GM12892 (cell line): ENCODE measurements around the gene ACKR2.

Experiments used
- POLR2A ChIP-seq: IDR thresholded peaks from 2 replicates; pipeline ENCODE4 v1.6.1; 2011; ENCODE audit warnings: low read depth, low read length, control low read depth
- POLR2AphosphoS5 ChIP-seq: IDR thresholded peaks from 2 replicates; pipeline ENCODE4 v1.6.1; 2011; ENCODE audit warnings: low read depth, low read length, control low read depth
- TAF1 ChIP-seq: IDR thresholded peaks from 2 replicates; pipeline ENCODE4 v1.6.1; 2011; ENCODE audit warnings: low read depth, mild to moderate bottlenecking, control low read depth, low read length, borderline replicate concordance

- TF ChIP-seq POLR2AphosphoS5, result no peak
- TF ChIP-seq POLR2A, result no peak
- no peak for TF ChIP-seq TAF1
These were observed 11.5 kb downstream of the ACKR2 start for GRCh38 chr3:42820746-42821051.
